Activated effector memory CD4-positive, alpha-beta T cell treated with Interleukin-2 at 50 U/mL for 16 hours (primary cell): ENCODE data around the gene CAPN7.
A peak's percentile ranks its signal among the peaks of the same experiment; 100 is the strongest.

Source experiments
- DNase-seq: peaks from one replicate; pipeline ENCODE4 v3.0.0-alpha.2; 2020

The CAPN7 gene

DNA sequence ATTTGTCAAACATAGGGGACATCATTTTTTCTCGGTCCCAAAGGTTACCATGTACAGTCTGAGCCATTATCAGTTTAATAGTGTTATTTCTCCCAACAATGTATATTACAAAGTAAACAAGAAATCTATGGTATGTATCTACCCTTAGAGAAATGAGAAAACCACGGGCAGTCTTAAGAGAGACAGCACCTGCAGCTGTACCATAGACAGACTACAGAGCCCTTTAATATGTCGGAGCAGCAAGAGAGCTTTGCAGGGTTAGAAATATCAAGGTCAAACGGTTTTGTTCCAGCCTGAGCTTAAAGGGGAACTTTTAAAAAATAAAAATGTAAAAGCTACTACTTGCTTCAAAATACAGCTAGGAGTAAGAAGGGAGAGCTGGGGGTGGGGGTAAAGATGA lies 73.2 kb downstream of the CAPN7 start:
- DNase-seq, result no peak

DNA sequence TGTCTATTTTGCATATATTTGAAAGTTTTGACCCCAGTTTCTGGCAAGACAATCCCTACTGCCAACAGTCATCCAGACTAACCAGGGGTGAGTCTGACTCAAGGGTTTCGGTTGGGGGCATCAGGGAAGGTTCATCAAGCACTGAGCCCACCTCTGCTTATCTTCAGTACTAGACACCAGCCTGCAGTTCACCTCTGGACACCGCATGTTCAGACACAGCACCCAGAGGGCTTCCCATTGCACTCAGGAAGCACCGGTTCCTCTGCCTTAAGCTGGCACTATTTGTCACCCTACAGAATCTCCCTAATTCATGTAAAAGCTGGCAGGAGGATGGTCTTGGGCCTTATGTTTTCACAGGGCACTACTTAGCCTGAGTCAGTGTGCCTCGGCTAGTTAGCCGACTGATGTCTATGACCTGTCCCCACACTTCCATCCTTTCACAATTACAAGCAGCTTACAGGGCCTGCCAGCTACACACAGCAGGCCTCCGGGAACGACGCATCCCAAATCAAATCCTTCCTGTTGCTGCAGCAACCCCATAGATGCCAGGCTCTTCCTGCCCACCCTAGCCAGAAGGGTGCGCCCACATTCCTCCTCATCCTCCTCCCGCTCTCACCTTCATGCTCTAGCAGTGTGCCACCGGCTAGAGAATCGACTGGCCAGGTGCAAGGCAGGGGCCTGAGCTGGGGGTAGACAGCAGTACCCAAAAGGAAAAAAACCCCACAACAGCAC lies 73.8 kb downstream of the CAPN7 start:
- no peak for DNase-seq

DNA sequence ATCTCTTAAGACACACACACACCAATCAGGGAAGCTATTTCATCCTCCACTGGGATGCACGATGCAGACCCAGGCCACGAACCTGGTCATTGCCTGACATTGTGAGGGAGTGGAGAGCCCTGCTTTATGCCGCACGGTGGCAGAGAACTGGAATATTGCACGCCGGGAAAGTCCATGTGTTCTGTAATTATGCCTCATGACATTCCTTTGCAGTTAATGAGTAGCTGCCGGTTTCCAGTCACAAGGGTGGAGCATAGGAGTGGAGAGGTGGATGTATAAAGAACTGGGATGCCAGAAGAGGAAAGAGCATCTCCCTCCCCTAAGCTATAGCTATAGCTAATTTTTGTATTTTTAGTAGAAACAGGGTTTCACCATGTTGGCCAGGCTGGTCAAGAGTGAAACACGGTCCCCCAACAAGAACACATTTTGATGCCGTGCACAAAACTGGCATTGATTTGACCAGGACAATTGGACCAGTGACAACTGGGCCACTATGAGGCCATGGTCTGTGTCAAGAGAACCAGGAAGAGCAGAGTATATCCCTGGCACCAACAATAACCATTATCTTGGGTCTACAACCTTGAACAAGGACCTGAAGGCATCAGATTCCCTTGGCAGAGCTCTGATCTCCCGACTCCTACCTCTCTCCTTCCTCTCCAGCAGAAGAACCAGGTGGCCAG lies 74.9 kb downstream of the CAPN7 start:
- no peak for DNase-seq

DNA sequence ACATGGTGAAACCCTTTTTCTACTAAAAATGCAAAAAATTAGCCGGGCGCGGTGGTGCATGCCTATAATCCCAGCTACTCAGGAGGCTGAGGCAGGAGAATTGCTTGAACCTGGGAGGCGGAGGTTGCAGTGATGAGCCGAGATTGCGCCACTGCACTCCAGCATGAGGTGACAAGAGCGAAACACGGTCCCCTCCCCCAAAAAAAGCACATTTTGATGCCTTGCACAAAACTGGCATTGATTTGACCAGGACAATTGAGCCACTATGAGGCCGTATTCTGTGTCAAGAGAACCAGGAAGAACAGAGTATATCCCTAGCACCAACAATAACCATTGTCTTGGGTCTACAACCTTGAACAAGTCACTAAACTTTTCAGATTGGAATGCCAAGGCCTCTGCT lies 75.8 kb downstream of the CAPN7 start:
- DNase-seq, result no peak

DNA sequence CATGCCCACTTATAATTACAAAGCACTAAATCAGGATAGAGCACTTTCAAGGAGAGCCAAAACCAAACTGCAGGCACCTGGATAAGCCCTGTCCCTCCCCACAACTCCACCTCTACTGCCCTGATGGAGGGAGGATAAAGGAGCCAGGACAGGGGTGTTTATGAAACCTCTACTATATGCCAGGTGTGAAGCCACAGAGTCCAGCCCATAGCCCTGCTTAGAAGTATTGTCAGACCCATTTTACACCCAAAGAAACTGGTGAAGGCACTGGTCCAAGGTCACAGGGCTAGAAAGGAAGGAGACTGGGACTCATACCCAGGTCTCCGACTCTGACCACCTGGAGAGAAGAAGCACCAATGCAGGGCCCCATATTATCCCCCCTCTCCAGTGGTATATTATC lies 77.7 kb downstream of the CAPN7 start:
- no peak for DNase-seq

DNA sequence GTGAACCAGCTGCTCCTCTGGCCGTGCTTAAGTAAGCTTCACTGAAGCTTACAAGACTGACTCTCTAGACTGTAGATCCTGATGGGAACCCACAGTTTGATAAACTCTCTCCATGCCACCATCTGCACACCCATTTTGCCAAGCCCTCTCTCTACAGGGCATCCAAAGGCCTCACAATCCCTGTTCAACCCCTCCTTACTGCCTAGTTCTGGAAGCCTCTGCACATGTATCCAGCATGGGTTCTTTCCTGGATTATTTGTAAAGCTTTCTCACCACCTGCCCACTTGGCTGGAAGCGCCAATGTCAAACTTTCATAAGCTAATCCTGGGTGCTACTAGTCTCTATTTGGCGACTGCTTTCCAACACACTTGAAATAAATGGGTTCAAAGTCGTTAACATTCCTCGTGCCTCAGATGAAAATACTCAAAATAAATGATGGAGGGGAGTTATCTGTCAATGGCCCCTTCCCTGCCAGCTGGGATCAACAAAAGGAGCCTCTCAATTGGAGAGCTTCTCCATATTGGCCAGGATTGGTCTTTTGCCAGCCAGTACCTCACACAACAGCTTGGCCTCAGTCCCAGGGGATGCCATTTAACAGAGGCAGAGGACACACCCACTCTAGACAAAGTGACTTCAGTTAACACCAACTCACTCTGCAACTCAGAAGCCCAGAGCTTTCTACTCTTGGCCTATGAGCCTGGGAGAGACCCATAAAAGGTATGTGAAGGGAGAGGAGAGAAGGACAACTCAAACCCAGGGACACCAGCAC lies 78.3 kb downstream of the CAPN7 start:
- no peak for DNase-seq

DNA sequence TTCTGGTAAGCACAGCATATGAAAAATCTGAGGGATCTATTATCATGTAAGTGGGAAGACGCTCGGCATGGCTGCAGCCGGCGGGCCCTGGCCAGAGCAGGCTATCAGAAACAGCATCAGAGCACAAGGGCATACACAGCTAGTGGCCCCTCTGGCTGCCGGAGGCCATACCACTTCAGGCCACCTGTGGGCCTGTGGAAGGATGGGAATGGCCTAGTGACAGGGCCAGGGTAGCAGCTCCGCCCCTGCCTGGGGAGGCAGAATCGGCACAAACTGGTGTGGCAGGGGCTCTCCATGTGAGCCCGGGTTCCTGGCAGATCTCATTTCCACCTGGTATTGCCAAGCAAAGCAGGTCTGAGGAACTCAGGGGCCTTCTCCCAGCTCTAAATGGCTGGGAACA lies 80.0 kb downstream of the CAPN7 start:
- no peak for DNase-seq

DNA sequence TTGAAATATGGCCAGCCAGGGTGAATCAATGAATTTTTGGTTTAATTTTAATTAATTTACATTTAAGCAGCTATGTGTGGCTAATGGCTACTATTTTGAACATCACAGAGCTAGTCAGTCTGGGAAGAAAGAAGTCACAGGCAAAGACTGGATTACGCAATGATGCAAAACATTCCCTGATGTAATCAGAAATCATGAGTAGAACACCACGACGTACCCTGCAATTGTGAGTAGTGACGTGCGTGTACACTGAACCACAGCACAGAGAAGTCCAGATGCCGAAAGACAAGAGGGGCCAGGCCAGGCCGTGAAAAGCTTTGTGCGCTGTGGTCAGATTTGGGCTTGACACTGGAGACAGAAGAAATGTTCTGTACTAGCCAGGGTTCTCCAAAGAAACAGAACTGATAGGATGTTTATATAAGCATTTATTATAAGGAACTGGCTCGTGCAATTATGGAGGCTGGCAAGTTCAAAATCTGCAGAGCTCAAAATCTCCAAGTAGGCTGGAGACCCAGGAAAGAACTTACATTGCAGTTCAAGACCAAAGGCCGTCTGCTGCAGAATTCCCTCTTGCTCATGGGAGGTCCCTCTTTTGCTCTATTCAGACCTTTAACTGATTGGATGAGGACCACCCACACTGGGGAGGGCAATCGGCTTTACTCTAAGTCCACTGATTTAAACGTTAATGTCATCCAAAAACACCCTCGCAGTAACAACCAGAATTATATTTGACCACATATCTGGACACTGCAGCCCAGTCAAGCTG lies 81.7 kb downstream of the CAPN7 start:
- DNase-seq, result no peak

DNA sequence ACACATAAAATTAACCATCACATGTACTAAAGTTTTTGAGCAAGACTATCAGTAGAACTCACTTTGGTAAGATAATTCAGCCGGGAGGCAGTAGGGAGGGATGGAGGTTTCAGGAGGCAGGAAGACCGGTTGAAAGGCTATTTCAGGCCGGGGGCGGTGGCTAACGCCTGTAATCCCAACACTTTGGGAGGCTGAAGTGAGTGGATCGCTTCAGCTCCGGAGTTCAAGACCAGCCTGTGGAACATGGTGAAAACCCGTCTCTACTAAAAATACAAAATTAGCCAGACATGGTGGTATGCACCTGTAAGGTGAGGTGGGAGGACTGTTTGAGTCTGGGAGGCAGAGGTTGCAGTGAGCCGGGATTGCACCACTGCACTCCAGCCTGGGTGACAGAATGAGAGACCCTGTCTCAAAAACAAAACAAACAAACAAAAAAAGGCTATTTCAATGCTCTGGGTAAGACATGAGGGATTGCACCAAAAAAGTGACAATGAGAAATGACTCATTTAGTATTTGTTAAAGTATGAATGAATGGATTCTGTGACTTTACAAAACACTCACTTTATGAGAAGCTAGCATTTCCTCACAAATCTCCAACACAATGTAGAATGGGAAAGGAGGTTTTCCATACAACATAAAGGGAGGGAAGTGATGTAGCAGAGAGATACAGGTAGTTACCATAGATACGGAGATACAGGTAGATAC lies 82.4 kb downstream of the CAPN7 start:
- DNase-seq, result no peak

DNA sequence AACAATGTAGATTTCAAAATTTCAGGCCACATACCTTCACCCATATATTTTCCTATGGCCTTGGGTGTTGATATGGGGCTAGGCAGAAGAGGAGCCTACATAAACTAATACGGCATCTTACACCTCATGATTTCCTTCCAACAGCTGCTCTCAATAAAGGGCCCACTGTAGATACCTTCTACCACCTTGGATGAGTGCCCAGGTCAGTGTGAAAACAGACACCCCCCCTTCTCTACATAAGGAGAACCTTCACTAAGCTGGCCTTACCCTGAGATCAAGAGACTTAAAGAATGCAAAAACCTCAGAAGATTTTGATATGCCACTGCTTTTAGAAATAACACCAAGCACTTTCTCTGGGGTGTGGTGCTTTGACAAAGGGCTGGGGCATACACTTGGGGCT lies 83.6 kb downstream of the CAPN7 start:
- no peak for DNase-seq

DNA sequence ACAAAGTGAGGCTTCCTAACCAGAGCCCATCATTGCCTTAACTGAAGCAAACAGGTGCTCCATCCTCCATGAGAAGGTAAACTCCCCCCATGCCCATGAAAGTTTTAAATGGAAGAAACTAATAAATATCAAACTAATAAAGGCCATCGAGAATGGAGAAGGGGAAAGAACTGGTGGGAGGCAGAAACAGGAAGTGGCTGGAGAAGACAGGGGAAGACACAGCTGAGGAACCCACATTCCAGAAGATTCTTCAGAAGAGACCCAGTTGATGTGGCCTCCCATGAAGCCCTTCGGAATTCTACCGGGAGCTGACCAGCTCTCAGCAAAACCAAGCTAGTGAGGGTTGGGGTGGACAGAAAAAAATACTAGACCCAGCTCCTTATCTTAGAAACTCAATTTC lies 84.7 kb downstream of the CAPN7 start:
- no peak for DNase-seq

DNA sequence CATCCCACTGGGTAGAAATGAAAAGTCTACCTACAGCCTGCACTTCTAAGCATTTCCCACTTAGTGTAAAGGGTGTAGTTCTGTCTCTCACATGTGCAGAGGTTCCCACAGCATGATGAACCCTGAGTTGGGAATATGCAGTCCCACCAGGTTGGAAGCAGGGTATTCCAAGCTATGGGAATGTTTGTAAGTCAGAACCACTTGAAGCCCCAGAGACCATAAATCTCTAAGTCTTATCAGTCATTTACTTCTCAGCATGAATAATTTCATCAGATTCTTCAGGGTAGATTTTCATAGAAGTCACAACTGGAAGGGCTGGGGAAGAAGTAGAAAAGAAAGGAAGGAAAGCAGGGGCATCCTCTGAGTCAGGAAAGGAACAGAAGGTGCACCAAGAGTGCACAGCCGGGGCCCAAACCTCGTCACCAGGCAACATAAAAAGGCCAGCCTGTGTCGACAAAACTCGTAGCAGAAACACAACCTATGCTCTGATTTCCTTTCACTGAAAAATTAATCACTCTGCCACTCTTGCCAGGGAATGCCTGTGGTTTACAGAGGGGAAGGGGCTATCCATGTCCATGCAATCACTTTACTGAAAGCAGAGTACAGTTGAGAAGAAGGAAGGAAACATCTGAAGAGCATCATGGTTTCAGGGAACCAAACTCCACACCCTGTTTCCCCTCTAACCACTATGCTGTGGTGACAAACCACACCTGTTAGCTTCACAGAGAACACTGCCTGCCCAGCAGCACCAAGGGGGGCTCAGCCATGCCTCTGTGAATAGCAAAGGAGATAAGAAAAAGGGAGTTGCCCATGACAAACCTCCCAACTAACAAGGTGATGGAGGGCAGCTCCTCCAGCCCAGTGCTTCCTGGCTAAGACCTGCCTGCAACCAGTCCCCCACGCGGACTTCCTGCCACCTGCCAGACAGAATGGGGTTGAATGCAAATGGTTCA lies 85.8 kb downstream of the CAPN7 start:
- peak; percentile 54 for DNase-seq

DNA sequence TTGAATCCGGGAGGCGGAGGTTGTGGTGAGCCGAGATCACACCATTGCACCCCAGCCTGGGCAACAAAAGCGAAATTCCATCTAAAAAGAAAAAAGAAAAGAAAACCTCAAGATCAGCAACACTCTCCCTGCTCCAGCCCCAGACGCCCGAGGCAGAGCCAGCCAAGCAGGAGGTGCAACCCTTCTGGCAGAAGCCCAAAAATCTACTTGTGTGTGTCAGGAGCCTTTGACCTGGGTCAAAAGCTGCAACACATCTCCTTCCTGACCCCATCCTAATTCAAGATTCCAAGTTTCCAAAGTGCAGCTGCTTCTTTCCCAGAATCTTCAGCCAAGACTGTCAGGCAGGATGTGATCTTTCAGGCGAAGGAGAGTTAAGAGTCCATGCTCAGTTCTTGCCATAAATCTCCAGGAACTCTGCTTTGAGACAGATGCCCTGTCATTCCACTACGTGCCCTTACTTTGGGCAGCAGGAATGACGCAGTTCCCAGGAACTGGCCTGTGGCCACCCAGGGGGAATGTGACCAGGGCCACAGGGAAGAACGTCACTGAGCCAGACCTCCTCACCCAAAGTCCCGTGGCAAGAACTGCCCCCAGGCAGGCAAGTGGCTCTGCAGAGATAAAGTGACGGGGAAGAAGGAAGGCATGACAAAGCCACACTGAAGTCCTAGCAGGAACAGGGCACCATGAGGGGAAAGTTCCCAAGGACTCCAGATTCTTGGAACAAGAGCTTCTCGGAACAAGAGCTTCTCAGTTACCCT lies 86.9 kb downstream of the CAPN7 start:
- no peak for DNase-seq

DNA sequence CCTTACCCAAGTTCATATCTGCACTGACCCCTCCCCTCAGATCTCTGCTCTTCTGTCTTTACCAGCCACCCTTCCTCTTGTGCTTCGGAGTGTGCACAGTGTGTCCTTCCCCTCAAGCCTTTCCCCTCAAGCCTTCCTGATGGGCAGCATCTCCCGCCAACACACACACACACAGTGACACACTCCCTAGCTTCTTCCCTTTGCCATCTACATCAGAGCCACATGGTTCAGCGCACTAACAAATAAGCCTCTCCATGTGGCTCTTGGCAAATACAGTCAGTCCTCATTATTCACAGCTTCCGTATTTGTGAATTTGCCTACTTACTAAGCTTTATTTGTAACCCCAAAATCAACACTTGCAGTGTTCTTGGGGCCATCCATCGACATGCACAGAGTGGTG lies 88.9 kb downstream of the CAPN7 start:
- no peak for DNase-seq

DNA sequence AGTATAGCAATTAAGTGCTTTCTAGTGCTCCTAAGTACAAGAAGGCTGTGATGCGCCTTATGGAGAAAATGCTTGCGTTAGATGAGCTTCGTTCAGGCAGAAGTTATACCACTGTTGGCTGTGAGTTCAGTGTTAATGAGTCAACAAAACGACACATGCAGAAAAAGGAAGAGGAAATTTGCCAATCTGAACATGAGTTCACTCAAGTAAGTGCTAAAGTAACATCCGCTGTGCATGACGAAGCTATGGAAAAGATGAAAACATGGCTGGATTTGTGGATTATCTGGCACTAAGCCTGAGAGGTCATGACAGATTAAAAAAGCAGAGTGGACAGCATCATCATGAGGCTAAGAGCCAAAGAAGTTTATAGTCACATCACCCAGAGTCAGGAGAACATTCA lies 89.5 kb downstream of the CAPN7 start:
- no peak for DNase-seq

DNA sequence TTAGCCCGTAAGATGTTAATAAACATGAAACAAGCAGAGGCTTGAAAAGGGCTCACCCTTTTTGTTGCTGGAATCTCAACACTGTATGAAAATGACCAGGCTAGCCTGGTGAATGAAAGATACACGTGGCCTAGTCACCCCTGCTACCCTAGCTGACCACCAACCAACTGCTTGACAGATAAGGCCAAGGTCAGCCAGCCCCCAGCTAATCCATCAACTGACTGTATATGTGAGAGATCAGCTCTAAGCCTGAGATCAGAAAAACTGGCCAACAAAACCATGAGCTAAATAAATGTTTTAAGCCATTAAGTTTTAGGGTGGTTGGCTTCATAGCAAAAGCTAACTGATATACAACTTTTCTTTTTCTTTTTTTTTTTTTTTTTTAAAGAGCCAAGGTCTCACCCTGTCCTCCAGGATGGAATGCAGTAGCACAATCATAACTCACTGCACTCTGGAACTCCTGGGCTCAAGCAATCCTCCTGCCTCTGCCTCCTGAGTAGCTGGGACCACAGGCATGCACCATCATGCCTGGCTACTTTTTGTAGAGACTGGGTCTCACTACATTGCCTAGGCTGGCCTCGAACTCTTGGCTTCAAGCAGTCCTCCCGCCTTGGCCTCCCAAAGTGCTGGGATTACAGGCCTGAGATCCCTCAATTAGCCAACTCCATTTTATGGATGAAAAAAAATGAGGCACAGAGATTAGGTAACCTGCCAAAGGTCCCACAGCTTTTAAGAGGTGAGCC lies 91.7 kb downstream of the CAPN7 start:
- DNase-seq, result no peak

DNA sequence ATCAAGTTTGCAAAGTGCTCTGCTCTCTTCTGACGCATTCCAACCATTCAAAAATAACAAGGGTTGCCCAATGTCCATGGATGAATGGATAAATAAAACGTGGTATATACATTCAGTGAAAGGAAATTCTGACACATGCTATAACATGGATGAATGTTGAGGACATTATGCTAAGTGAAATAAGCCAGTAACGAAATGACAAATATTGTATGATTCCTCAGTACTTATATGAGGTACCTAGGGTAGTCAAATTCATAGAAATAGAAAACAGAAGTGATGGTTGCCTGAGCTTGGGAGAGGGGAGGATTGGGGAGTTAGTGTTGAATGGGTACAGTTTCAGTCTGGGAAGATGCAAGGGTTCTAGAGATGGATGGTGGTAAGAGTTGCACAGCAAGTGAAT lies 92.5 kb downstream of the CAPN7 start:
- no peak for DNase-seq

DNA sequence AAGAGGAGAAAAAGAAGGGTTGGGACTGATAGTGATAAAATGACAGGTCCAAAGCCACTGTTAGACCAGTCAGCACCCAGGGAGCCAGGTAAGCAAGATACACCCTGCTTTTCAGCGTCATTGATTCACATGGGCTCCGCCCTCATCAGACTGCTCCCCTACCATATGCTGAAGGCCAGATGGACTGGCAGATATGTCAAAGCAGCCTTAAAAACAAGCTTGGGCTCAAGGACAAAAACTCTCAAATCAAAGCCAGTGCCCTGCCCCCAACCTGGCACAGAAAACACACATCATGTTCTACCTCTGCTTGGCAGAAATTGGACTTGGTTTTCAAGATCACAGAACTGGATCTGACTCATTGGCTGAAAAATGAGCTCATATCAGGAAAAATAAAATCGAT lies 93.0 kb downstream of the CAPN7 start:
- DNase-seq, result no peak

DNA sequence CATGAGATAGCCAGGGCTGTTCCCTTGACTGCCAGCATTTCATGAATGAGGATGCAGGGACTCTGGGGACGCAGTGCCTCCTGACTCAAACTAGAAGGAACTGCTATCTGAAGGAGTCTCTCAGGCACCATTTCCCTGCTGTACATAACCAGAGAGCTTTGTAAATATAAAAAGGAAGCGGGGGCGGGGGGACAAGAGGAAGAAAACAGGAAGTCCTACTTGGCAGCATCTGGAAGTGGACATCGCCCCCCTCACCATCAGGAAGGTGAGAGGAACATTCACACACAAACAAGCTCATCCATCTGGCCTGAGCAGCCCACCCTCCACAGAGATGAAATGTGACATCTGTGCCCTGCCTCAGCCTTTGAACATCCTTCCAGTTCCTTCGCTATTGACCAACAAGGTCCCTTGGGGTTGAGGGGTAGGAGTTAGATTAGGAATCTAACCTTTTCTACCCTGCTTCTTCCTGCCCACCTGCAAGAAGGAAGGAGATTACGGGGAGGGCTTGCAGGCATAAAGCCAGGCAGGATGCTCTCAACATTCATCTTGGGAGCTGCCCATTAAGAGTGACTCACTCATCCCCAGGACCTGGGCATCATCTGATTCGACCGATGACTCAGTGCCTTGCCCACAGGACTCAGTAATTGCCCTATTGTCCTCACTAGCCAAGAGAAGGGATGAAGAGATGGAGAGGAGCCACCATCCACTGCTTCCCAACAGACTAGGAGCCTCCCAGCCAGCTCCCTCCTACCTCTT lies 94.5 kb downstream of the CAPN7 start:
- no peak for DNase-seq
